ENCODE results near the gene PKD1L1.

DNA sequence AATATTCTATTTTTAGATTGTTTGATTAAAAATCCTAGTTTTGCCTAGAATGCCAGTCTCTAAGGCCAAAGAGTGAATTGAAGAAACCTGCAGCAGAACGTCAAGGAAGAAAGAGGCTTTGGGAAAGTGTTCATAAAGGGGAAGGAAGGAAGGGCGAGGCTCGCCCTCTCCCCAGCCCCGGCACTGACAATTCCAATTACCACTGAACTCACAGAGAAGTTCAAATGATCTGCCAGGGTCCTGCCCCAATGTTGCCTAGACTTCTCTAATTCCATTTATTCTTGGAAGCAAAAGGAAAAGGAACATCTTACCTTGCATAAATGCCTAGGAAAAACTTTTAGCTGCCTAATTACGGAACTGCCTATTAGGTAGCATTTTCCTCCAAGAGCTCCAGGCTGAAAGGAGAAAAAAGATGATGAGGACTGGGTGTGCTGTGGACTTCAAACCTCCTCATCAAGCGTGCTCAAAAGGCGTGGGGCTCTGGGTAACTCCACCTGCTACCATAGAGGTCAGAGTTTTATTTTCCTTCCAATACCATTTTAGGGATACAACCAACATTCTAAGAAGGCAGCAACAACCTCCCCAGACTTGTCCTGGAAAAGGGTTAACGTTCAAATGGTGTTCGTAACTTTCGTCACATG is 134.5 kb downstream of the PKD1L1 start:
- TF ChIP-seq, protein P1, sequence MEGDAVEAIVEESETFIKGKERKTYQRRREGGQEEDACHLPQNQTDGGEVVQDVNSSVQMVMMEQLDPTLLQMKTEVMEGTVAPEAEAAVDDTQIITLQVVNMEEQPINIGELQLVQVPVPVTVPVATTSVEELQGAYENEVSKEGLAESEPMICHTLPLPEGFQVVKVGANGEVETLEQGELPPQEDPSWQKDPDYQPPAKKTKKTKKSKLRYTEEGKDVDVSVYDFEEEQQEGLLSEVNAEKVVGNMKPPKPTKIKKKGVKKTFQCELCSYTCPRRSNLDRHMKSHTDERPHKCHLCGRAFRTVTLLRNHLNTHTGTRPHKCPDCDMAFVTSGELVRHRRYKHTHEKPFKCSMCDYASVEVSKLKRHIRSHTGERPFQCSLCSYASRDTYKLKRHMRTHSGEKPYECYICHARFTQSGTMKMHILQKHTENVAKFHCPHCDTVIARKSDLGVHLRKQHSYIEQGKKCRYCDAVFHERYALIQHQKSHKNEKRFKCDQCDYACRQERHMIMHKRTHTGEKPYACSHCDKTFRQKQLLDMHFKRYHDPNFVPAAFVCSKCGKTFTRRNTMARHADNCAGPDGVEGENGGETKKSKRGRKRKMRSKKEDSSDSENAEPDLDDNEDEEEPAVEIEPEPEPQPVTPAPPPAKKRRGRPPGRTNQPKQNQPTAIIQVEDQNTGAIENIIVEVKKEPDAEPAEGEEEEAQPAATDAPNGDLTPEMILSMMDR (IDR thresholded peaks at IDR 0.05; ENCODE audit: low read depth, low read length): no peak
- no peak for TF ChIP-seq POLR2A (IDR thresholded peaks at IDR 0.05; ENCODE audit: extremely low read depth, insufficient read length)

Data from NB4 (cell line).